ENCODE results near the gene LRRC9. TPM values are rescaled to one million over a fixed set of nuclear protein-coding genes. Genes with fewer than 3 reads are reported as not detected.
"Not testable (repeated sequence)": the region's sequence is repeated elsewhere in the genome, so short reads cannot be mapped to it uniquely, and the experiment has no call there.

The LRRC9 gene
- total RNA-seq, 6 experiments from 2014 or later = not detected

DNA sequence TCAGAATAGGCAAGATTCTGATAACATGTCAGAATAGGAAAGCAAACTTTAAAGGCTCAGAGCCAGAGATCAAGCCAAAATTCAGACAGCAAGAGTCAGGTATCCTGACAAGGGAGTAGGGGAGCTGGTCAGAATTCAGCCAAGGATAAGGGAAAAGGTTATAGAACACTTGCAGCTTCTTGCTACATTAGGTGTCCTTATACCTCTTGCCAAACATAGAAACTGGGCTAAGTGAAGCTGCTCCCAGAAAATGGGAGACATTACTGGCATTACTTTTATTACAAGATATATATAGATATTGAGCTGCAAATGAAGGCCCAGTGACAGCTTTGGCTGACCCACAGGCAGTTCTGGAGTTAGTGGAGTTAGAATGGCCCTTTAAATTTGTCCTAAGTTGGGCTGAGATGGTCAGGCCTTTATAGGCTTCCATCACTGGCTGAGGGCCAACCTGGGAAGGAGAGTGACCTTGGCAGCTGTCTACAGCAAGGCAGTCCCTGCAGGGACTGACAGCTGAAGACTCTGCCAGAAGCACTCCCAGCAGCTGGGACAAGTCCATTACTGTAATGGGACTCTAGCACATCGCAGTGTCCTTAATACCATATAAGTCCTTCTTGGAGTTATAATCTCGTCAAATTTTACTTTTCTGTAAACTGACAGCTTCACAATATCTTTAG, 83.0 kb downstream of the LRRC9 start:
- Mint-ChIP-seq H3K4me1 (ENCODE audit: low read depth) (no peaks in the 10 kb centered on the region), H3K36me3 (ENCODE audit: low read depth) (no peaks in the 10 kb centered on the region), H3K27ac (no peak overlapping the region), H3K4me3 (no peak overlapping the region), H3K9me3 (no peaks in the 10 kb centered on the region), H3K27me3 (ENCODE audit: insufficient read depth) (peaks cover 1% of the 10 kb centered on the region; the same call in 1 of the 2 replicates)
- TF ChIP-seq, protein P1, sequence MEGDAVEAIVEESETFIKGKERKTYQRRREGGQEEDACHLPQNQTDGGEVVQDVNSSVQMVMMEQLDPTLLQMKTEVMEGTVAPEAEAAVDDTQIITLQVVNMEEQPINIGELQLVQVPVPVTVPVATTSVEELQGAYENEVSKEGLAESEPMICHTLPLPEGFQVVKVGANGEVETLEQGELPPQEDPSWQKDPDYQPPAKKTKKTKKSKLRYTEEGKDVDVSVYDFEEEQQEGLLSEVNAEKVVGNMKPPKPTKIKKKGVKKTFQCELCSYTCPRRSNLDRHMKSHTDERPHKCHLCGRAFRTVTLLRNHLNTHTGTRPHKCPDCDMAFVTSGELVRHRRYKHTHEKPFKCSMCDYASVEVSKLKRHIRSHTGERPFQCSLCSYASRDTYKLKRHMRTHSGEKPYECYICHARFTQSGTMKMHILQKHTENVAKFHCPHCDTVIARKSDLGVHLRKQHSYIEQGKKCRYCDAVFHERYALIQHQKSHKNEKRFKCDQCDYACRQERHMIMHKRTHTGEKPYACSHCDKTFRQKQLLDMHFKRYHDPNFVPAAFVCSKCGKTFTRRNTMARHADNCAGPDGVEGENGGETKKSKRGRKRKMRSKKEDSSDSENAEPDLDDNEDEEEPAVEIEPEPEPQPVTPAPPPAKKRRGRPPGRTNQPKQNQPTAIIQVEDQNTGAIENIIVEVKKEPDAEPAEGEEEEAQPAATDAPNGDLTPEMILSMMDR (IDR thresholded peaks at IDR 0.05) = no peak
- no peak for DNase-seq

DNA sequence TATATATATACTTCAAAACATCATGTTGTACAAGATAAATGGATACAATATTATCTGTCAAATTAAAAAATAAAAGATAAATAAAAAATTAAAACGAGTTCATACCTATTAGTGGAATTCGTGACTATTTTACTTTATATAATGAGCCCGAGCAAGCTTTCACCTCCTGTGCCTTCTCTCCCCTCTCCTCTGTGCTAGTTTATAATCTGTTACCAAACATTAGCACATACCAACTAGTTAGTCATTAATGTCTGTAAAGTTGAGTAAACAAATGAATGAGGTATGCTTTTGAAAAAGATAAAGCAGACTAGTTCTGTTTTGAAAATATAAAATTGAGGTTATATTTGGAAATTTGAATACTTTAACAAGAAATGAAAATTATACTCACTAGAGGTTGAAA, 84.0 kb downstream of the LRRC9 start:
- TF ChIP-seq, protein P1 (IDR thresholded peaks at IDR 0.05) = no peak
- peaks cover 1% of the 10 kb centered on the region; the same call in 1 of the 2 replicates for H3K9me3 Mint-ChIP-seq
- no peaks in the 10 kb centered on the region for H3K36me3 Mint-ChIP-seq (ENCODE audit: low read depth)
- peaks cover 1% of the 10 kb centered on the region; the same call in 1 of the 2 replicates for H3K27me3 Mint-ChIP-seq (ENCODE audit: insufficient read depth)
- DNase-seq = no peak
- H3K4me1 Mint-ChIP-seq (ENCODE audit: low read depth) = no peaks in the 10 kb centered on the region
- no peak overlapping the region for H3K27ac Mint-ChIP-seq
- H3K4me3 Mint-ChIP-seq = no peak overlapping the region

DNA sequence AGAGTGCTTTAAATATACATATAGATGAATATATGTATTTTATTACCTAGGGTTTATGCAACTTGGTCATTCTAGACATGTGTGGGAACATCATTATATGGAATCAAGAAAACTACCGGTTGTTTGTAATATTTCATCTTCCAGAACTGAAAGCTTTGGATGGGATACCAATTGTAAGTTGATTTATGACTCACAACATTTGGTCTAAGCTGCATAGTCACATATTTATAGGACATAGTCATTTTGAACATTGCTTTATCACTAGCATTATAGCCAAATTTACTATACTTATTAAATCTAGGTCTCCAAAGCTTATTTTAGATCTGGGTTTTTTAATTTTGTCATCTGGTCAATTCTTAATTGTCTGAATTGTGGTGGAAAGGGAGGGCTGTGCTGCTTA, 88.1 kb downstream of the LRRC9 start:
- DNase-seq = no peak
- Mint-ChIP-seq H3K27ac (no peak overlapping the region), H3K27me3 (ENCODE audit: insufficient read depth) (no peaks in the 10 kb centered on the region), H3K9me3 (peaks cover 12% of the 10 kb centered on the region), H3K4me1 (ENCODE audit: low read depth) (no peaks in the 10 kb centered on the region), H3K36me3 (ENCODE audit: low read depth) (no peaks in the 10 kb centered on the region), H3K4me3 (no peak overlapping the region)
- TF ChIP-seq, protein P1 (IDR thresholded peaks at IDR 0.05) = no peak

DNA sequence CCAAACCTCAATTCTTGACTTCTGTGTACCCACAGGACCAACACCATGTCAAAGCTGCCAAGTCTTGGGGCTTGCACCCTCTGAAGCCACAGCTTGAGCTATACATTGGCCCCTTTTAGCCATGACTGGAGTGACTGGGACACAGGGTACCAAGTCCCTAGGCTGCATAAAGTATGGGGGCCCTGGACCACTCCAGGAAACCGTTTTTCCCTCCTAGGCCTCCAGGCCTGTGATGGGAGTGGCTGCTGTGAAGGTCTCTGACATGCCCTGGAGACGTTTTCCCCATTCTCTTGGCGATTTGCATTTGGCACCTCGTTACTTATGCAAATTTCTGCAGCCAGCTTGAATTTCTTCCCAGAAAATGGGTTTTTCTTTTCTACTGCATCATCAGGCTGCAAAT, 90.3 kb downstream of the LRRC9 start:
- H3K4me1 Mint-ChIP-seq (ENCODE audit: low read depth); H3K36me3 Mint-ChIP-seq (ENCODE audit: low read depth); H3K4me3 Mint-ChIP-seq; DNase-seq; H3K27ac Mint-ChIP-seq; H3K27me3 Mint-ChIP-seq (ENCODE audit: insufficient read depth): not testable (repeated sequence)
- peaks cover 20% of the 10 kb centered on the region for H3K9me3 Mint-ChIP-seq

DNA sequence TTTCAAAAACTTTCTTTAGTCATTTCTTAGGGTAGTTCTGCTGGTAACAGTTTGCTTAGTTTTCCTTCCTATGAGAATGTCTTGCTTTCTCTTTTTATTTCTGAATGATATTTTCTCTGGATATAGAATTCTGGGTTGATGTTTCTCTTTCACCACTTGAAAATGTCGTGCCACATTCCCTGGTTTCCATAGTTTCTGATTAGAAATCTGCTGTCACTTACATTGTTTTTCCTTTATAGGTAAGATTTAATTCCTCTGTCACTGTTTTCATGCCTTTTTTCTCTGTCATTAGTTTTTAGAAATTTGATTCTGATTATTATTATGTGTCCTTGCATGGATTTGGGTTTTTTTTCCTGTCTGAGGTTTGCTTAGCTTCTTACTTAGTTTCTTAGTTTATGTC, 94.5 kb downstream of the LRRC9 start:
- Mint-ChIP-seq H3K9me3 (peaks cover 16% of the 10 kb centered on the region), H3K27ac (no peak overlapping the region), H3K4me1 (ENCODE audit: low read depth) (no peaks in the 10 kb centered on the region), H3K4me3 (no peak overlapping the region), H3K27me3 (ENCODE audit: insufficient read depth) (peaks cover 5% of the 10 kb centered on the region; the same call in 1 of the 2 replicates), H3K36me3 (ENCODE audit: low read depth) (no peaks in the 10 kb centered on the region)
- DNase-seq = no peak
- TF ChIP-seq, protein P1 (IDR thresholded peaks at IDR 0.05) = no peak

DNA sequence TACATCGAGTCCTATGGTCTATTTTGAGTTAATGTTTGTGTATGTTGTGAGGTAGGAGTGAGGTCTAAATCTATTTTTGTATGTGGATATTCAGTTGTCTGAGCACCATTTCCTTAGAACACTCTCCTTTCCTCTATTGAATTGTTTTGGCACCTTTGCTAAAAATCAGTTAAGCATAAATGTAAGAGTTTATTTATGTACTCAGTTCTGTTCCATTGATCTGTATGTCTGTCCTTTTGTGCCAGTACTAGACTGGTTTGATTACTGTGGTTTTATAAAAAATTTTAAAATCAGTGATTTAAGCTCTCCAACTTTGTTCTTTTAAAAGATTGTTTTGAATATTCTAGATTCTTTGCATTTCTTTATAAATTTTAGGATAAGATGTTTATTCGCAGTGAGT, 101.7 kb downstream of the LRRC9 start:
- Mint-ChIP-seq H3K4me3 (no peak overlapping the region), H3K27me3 (ENCODE audit: insufficient read depth) (no peaks in the 10 kb centered on the region; the same call in 1 of the 2 replicates), H3K36me3 (ENCODE audit: low read depth) (no peaks in the 10 kb centered on the region), H3K27ac (no peak overlapping the region), H3K4me1 (ENCODE audit: low read depth) (no peaks in the 10 kb centered on the region), H3K9me3 (no peaks in the 10 kb centered on the region)
- TF ChIP-seq, protein P1 (IDR thresholded peaks at IDR 0.05) = no peak
- DNase-seq = no peak

All from HFFc6 (cell line).